HL-60 (cell line): ENCODE results near the gene OSTF1.

Experiments used
- DNase-seq, 2 experiments: peaks; one replicate each; pipeline ENCODE4 v3.0.0-alpha.2; 2010 to 2020; ENCODE audit warnings: low read depth in 1 of 2, low spot score in 1 of 2
- H3K27ac ChIP-seq: fragments of 250-450 bp; sonication (Bioruptor Pico); replicated peaks from 2 replicates; pipeline ENCODE4 v1.5.1; 2020; ENCODE audit warnings: mild to moderate bottlenecking, moderate library complexity
- H3K27me3 ChIP-seq: fragments of 250-450 bp; sonication (Bioruptor Pico); 2 replicates; pipeline ENCODE4 v1.5.1; 2021; ENCODE audit warnings: mild to moderate bottlenecking, moderate library complexity; ENCODE audit not compliant: insufficient read depth, poor library complexity, severe bottlenecking
- H3K4me3 ChIP-seq: replicated peaks from 2 replicates; pipeline ENCODE4 v1.5.1; 2011; ENCODE audit warnings: mild to moderate bottlenecking, control low read depth, low read length; ENCODE audit not compliant: insufficient read depth
- CTCF ChIP-seq: IDR thresholded peaks from one replicate; pipeline ENCODE4 v1.5.1; 2011; ENCODE audit warnings: low read length, control low read depth, inconsistent platforms; ENCODE audit not compliant: insufficient read depth
- GABPA ChIP-seq: IDR thresholded peaks from 2 replicates; pipeline ENCODE4 v1.6.1; 2012; ENCODE audit warnings: low read depth
- POLR2AphosphoS5 ChIP-seq: IDR thresholded peaks from 2 replicates; pipeline ENCODE4 v1.6.1; 2012; ENCODE audit warnings: low read depth
- SPI1 ChIP-seq: IDR thresholded peaks from 2 replicates; pipeline ENCODE4 v1.6.1; 2012; ENCODE audit warnings: low read depth, mild to moderate bottlenecking, borderline replicate concordance
- TF ChIP-seq, protein P1 (sequence below): IDR thresholded peaks from 2 replicates; pipeline ENCODE4 v1.6.1; 2012; ENCODE audit warnings: low read depth; ENCODE audit not compliant: insufficient replicate concordance

OSTF1 gene

GRCh38 chr9:75133396-75133795 is 45.1 kb downstream of the OSTF1 start:
- TF ChIP-seq CTCF (no peak), GABPA (no peak), SPI1 (no peak), POLR2AphosphoS5 (no peak)
- TF ChIP-seq, protein P1, sequence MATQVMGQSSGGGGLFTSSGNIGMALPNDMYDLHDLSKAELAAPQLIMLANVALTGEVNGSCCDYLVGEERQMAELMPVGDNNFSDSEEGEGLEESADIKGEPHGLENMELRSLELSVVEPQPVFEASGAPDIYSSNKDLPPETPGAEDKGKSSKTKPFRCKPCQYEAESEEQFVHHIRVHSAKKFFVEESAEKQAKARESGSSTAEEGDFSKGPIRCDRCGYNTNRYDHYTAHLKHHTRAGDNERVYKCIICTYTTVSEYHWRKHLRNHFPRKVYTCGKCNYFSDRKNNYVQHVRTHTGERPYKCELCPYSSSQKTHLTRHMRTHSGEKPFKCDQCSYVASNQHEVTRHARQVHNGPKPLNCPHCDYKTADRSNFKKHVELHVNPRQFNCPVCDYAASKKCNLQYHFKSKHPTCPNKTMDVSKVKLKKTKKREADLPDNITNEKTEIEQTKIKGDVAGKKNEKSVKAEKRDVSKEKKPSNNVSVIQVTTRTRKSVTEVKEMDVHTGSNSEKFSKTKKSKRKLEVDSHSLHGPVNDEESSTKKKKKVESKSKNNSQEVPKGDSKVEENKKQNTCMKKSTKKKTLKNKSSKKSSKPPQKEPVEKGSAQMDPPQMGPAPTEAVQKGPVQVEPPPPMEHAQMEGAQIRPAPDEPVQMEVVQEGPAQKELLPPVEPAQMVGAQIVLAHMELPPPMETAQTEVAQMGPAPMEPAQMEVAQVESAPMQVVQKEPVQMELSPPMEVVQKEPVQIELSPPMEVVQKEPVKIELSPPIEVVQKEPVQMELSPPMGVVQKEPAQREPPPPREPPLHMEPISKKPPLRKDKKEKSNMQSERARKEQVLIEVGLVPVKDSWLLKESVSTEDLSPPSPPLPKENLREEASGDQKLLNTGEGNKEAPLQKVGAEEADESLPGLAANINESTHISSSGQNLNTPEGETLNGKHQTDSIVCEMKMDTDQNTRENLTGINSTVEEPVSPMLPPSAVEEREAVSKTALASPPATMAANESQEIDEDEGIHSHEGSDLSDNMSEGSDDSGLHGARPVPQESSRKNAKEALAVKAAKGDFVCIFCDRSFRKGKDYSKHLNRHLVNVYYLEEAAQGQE: no peak
- Histone ChIP-seq H3K27ac (no peak overlapping the region), H3K4me3 (no peak overlapping the region), H3K27me3 (no peaks in the 10 kb centered on the region)
- DNase-seq: no peak

GRCh38 chr9:75134495-75134894 is 46.2 kb downstream of the OSTF1 start:
- no peaks in the 10 kb centered on the region for H3K27me3 ChIP-seq
- DNase-seq: no peak
- TF ChIP-seq GABPA (no peak), CTCF (no peak), SPI1 (no peak), POLR2AphosphoS5 (no peak)
- TF ChIP-seq, protein P1: no peak
- H3K4me3 ChIP-seq: no peak overlapping the region
- no peak overlapping the region for H3K27ac ChIP-seq

DNA sequence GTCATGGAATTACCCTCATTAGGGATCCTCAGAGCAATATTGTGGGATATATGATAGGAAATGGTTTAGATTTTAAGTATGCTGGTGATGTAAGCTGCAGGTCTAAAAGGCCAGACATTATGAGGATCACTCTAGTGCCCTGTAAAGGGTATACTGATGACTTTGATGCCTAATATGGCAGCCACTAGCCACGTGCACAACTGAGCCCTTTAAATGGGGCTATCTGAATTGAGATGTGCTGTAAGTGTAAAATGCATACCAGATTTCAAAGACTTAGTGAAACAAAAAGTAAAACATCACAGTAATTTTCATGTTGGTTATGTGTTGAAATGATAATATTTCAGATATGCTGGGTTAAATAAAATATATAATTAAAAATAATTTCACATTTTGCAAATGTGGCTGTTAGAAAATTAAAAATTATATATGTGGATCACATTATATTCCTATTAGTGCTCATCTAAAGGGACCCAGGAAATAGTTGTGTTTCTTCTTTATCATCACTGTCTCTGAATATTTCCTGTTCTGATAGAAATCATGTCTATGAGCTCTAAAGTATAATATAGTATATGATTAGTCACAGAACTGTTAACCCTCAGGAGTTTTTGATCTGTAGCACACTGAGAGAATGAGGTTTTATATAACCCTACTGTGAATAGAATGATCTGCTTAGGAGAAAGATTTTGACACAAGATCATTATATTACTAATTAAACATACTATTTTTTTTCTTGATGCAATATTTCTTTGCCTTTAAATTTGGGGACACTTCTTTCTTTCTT is 50.1 kb downstream of the OSTF1 start:
- TF ChIP-seq POLR2AphosphoS5 (no peak), CTCF (no peak), SPI1 (no peak), GABPA (no peak)
- TF ChIP-seq, protein P1: no peak
- Histone ChIP-seq H3K4me3 (no peak overlapping the region), H3K27ac (no peak overlapping the region), H3K27me3 (no peaks in the 10 kb centered on the region)
- no peak for DNase-seq
